DOHH2 (cell line): ENCODE measurements around the gene RABIF.
A peak's percentile ranks its signal among the peaks of the same experiment; 100 is the strongest.

ENCODE experiments used
- EZH2phosphoT487 ChIP-seq: fragments of 200-600 bp; sonication (generic); IDR thresholded peaks from 2 replicates; pipeline ENCODE4 v1.6.1; 2017; ENCODE audit warnings: borderline replicate concordance, mild to moderate bottlenecking, antibody characterized with exemption, low read length, moderate library complexity, mixed read lengths
- TF ChIP-seq, protein P1 (sequence below): fragments of 200-600 bp; sonication (generic); IDR thresholded peaks from one replicate; pipeline ENCODE4 v1.5.1; 2014; ENCODE audit warnings: antibody characterized with exemption, mild to moderate bottlenecking, low read depth, low read length; ENCODE audit not compliant: poor library complexity, severe bottlenecking

DNA sequence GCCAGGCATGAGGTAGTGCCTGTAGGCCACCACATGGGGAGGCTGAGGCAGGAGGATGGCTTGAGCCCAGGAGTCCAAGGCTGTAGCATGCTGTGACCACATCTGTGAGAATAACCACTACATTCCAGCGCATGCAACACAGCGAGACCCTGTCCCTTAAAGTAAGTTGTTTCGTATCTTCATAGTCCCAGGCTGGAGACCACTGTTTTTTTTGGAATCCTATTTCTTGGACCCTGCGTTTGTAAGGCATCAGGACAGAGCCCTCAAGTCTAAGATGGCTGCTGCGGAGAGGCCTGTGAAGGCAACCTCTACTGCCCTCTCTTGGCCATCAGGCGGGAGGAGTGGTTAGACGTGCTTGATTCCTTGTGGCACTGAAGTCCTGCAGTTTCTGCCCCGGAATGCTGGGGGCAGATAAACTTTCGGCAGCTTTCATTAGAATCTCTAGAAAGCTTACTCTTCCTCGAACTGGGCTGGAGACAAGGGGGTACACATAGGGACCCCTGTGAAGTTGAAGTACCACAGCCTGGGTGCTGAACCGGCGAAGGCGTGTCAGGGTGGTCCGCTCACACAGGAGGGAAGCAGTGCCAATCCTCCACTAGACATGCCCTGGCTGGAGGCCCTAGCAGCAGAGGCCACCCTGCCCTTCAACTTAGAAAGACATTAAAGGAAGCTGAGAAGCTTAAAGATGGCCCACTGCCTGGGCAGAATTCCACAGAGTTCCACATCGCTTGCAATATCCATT is 36.6 kb downstream of the RABIF start:
- TF ChIP-seq, protein P1, sequence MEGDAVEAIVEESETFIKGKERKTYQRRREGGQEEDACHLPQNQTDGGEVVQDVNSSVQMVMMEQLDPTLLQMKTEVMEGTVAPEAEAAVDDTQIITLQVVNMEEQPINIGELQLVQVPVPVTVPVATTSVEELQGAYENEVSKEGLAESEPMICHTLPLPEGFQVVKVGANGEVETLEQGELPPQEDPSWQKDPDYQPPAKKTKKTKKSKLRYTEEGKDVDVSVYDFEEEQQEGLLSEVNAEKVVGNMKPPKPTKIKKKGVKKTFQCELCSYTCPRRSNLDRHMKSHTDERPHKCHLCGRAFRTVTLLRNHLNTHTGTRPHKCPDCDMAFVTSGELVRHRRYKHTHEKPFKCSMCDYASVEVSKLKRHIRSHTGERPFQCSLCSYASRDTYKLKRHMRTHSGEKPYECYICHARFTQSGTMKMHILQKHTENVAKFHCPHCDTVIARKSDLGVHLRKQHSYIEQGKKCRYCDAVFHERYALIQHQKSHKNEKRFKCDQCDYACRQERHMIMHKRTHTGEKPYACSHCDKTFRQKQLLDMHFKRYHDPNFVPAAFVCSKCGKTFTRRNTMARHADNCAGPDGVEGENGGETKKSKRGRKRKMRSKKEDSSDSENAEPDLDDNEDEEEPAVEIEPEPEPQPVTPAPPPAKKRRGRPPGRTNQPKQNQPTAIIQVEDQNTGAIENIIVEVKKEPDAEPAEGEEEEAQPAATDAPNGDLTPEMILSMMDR, result peak; percentile 70
- no peak for TF ChIP-seq EZH2phosphoT487
